GM18517 (cell line): Measurements from ENCODE around the gene RHBDL2.
"Not testable (repeated sequence)": the region's sequence is repeated elsewhere in the genome, so short reads cannot be mapped to it uniquely, and the experiment has no call there.

ENCODE experiments used
- ATAC-seq: cut with Tn5 transposase; IDR thresholded peaks from one replicate; pipeline ENCODE4 v1.9.1; 2021; ENCODE audit warnings: mild to moderate bottlenecking, moderate library complexity; ENCODE audit not compliant: unreplicated experiment

RHBDL2 gene

GRCh38 chr1:38885092-38885491 lies 56.5 kb downstream of the RHBDL2 start:
- ATAC-seq: no peak

- no peak for ATAC-seq
These were observed 60.1 kb downstream of the RHBDL2 start, which contains the start of gene GJA9 for GRCh38 chr1:38881487-38881886. Gene GJA9, minus strand, starts transcription at chr1:38881587. Its CDS starts 5,489 bp downstream, at chr1:38876098.

- ATAC-seq: no peak
These were observed 65.8 kb downstream of the RHBDL2 start for GRCh38 chr1:38875811-38876210.

GRCh38 chr1:38873027-38873969 lies 68.3 kb downstream of the RHBDL2 start, which contains the start of gene MYCBP:
Gene MYCBP, minus strand, starts transcription at chr1:38873348. Its CDS starts 43 bp downstream, at chr1:38873305.
- peak; percentile 97 for ATAC-seq

- ATAC-seq: peak; percentile 13
These were observed 69.1 kb downstream of the RHBDL2 start for GRCh38 chr1:38872401-38873026.

- ATAC-seq: no peak
These were observed 70.6 kb downstream of the RHBDL2 start for GRCh38 chr1:38870996-38871395.

- ATAC-seq: no peak
These were observed 74.4 kb downstream of the RHBDL2 start for GRCh38 chr1:38867208-38867607.

- ATAC-seq: no peak
These were observed 76.4 kb downstream of the RHBDL2 start for GRCh38 chr1:38865112-38865715.

GRCh38 chr1:38860454-38860795 lies 81.2 kb downstream of the RHBDL2 start:
- ATAC-seq: no peak

- peak; percentile 77 for ATAC-seq
These were observed 81.8 kb downstream of the RHBDL2 start, which contains the start of gene RRAGC for GRCh38 chr1:38859561-38860453. Gene RRAGC, minus strand, starts transcription at chr1:38859772. Its CDS starts 126 bp downstream, at chr1:38859646.

GRCh38 chr1:38858833-38859560 lies 82.6 kb downstream of the RHBDL2 start:
- ATAC-seq: peak; percentile 44

GRCh38 chr1:38852780-38853179 lies 88.8 kb downstream of the RHBDL2 start:
- ATAC-seq: no peak

GRCh38 chr1:38848071-38848470 lies 93.6 kb downstream of the RHBDL2 start:
- no peak for ATAC-seq

- ATAC-seq: no peak
These were observed 95.4 kb downstream of the RHBDL2 start for GRCh38 chr1:38846210-38846609.

GRCh38 chr1:38845088-38845487 lies 96.5 kb downstream of the RHBDL2 start:
- not testable (repeated sequence) for ATAC-seq

- no peak for ATAC-seq
These were observed 101.3 kb downstream of the RHBDL2 start for GRCh38 chr1:38840281-38840680.

- no peak for ATAC-seq
These were observed 102.3 kb downstream of the RHBDL2 start for GRCh38 chr1:38839363-38839762.

GRCh38 chr1:38836316-38836715 lies 105.3 kb downstream of the RHBDL2 start:
- ATAC-seq: not testable (repeated sequence)
